Astrocyte (in vitro differentiated cells and primary cell): ENCODE data around the gene UGT1A7.

Experiments
- CTCF ChIP-seq: IDR thresholded peaks from 2 replicates; pipeline ENCODE4 v1.5.1; 2011; ENCODE audit warnings: low read depth, mild to moderate bottlenecking, inconsistent platforms, low read length, moderate library complexity; ENCODE audit not compliant: insufficient read depth
- EZH2 ChIP-seq: IDR thresholded peaks from 2 replicates; pipeline ENCODE4 v1.6.1; 2012; ENCODE audit warnings: mild to moderate bottlenecking, low read length, inconsistent platforms; ENCODE audit not compliant: insufficient read depth

- TF ChIP-seq CTCF (no peak), EZH2 (no peak)
These were observed 23.1 kb upstream of the UGT1A7 start for GRCh38 chr2:233658610-233659009.
